Mucosa of rectum (tissue), 2 donors: ENCODE results near the gene DNAJC13.
A peak's percentile ranks its signal among the peaks of the same experiment; 100 is the strongest.

Experiments
- H3K27ac ChIP-seq, 2 donors: one replicate each; pipeline ENCODE4 v1.7.0; 2013; ENCODE audit warnings: inconsistent platforms in 2 of 2, low read depth in 2 of 2, low read length in 2 of 2
- H3K27me3 ChIP-seq, 2 donors: one replicate each; pipeline ENCODE4 v1.7.0; 2013; ENCODE audit warnings: low read length in 2 of 2; ENCODE audit not compliant: control insufficient read depth in 2 of 2, insufficient read depth in 2 of 2
- H3K36me3 ChIP-seq, 2 donors: one replicate each; pipeline ENCODE4 v1.7.0; 2013; ENCODE audit warnings: low read length in 2 of 2; ENCODE audit not compliant: control insufficient read depth in 2 of 2, insufficient read depth in 2 of 2
- H3K4me1 ChIP-seq, 2 donors: one replicate each; pipeline ENCODE4 v1.7.0; 2013; ENCODE audit warnings: low read length in 2 of 2, mild to moderate bottlenecking in 1 of 2; ENCODE audit not compliant: control insufficient read depth in 2 of 2, insufficient read depth in 2 of 2
- H3K4me3 ChIP-seq, 2 donors: one replicate each; pipeline ENCODE4 v1.7.0; 2013; ENCODE audit warnings: low read length in 2 of 2
- H3K9ac ChIP-seq, 2 donors: one replicate each; pipeline ENCODE4 v1.7.0; 2013; ENCODE audit warnings: low read length in 2 of 2, low read depth in 1 of 2, mild to moderate bottlenecking in 1 of 2
- H3K9me3 ChIP-seq, 2 donors: one replicate each; pipeline ENCODE4 v1.7.0; 2013; ENCODE audit warnings: low read length in 2 of 2; ENCODE audit not compliant: control insufficient read depth in 2 of 2
- donor health status: healthy.
- donor health status: Normal muscosa, but diverticular disease.

Gene DNAJC13

GRCh38 chr3:132404276-132404675, 13.0 kb upstream of the DNAJC13 start:
- Histone ChIP-seq H3K9ac (no peak overlapping the region), H3K27me3 (no peaks in the 10 kb centered on the region), H3K4me3 (no peak overlapping the region), H3K9me3 (no peaks in the 10 kb centered on the region), H3K27ac (no peak overlapping the region), H3K4me1 (peaks cover 0 to 5% of the 10 kb centered on the region in 2 donors), H3K36me3 (no peaks in the 10 kb centered on the region)

DNA sequence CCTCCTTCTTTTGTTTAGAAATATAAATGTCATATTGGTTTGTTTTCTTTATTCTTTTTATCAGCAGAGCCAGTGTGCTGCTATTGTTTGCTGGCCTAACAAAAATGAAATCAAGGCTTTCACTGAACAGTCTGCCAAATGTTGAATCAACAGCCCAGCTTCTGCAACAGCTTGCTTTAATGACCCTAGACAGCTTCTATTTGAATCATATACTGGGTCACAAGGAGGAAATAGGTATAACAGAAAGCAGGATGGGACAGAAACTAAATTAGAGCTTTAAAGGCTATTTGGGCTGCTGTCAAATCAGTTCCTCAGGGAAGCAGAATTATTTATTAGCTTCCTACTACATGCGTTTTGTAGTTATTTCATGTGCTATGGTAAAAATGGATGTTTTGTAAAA, 12.1 kb upstream of the DNAJC13 start:
- no peak overlapping the region for H3K9ac ChIP-seq
- H3K4me1 ChIP-seq = peaks cover 0 to 5% of the 10 kb centered on the region in 2 donors
- no peak overlapping the region for H3K27ac ChIP-seq
- H3K36me3 ChIP-seq = no peaks in the 10 kb centered on the region
- no peaks in the 10 kb centered on the region for H3K9me3 ChIP-seq
- no peaks in the 10 kb centered on the region for H3K27me3 ChIP-seq
- H3K4me3 ChIP-seq = no peak overlapping the region

GRCh38 chr3:132405609-132406299, 11.5 kb upstream of the DNAJC13 start:
- Histone ChIP-seq H3K36me3 (no peaks in the 10 kb centered on the region), H3K9me3 (no peaks in the 10 kb centered on the region), H3K27ac (no peak overlapping the region), H3K27me3 (no peaks in the 10 kb centered on the region), H3K9ac (no peak overlapping the region), H3K4me1 (peaks cover 0 to 5% of the 10 kb centered on the region in 2 donors), H3K4me3 (no peak overlapping the region)

- Histone ChIP-seq H3K9me3 (no peaks in the 10 kb centered on the region), H3K9ac (no peak overlapping the region), H3K27me3 (no peaks in the 10 kb centered on the region), H3K36me3 (no peaks in the 10 kb centered on the region), H3K4me1 (peaks cover 0 to 5% of the 10 kb centered on the region in 2 donors), H3K4me3 (no peak overlapping the region), H3K27ac (no peak overlapping the region)
These were observed 10.7 kb upstream of the DNAJC13 start for GRCh38 chr3:132406587-132406986.

GRCh38 chr3:132407025-132407424, 10.3 kb upstream of the DNAJC13 start:
- no peaks in the 10 kb centered on the region for H3K27me3 ChIP-seq
- peaks cover 0 to 5% of the 10 kb centered on the region in 2 donors for H3K4me1 ChIP-seq
- H3K9me3 ChIP-seq = no peaks in the 10 kb centered on the region
- no peaks in the 10 kb centered on the region for H3K36me3 ChIP-seq
- no peak overlapping the region for H3K27ac ChIP-seq
- H3K4me3 ChIP-seq = no peak overlapping the region
- H3K9ac ChIP-seq = no peak overlapping the region

GRCh38 chr3:132414841-132415240, 2.5 kb upstream of the DNAJC13 start:
- H3K9me3 ChIP-seq = no peaks in the 10 kb centered on the region
- no peaks in the 10 kb centered on the region for H3K36me3 ChIP-seq
- H3K4me3 ChIP-seq = no peak overlapping the region
- no peak overlapping the region for H3K9ac ChIP-seq
- H3K4me1 ChIP-seq = peaks cover 15 to 19% of the 10 kb centered on the region in 2 donors
- H3K27ac ChIP-seq = no peak overlapping the region
- H3K27me3 ChIP-seq = no peaks in the 10 kb centered on the region

DNA sequence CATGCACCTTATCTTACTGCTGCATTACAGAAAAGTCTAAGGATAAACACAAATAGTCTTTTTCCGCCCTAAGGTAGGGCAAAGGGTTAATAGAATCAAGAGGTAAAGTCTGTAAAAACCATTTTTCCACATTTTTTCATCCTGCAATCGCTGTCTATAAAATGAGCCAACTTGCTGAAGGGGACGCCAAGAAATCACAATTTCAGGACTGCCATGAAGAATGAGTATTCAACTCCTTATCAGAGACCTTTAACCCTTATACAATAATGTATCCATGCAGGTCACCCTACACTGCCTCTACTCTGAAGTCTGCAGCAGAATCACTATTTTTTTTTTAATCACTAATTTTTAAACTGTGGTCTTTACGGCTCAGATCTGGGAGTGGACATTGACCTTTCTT, 1.1 kb upstream of the DNAJC13 start:
- peak overlapping the region in 1 of 2 donors; percentile 96 for H3K27ac ChIP-seq
- peaks cover 17 to 26% of the 10 kb centered on the region in 2 donors for H3K4me1 ChIP-seq
- no peaks in the 10 kb centered on the region for H3K36me3 ChIP-seq
- H3K9me3 ChIP-seq = no peaks in the 10 kb centered on the region
- peak overlapping the region in 1 of 2 donors; percentile 98 for H3K4me3 ChIP-seq
- H3K9ac ChIP-seq = no peak overlapping the region
- H3K27me3 ChIP-seq = no peaks in the 10 kb centered on the region

- Histone ChIP-seq H3K27me3 (no peaks in the 10 kb centered on the region), H3K9me3 (no peaks in the 10 kb centered on the region), H3K4me1 (peaks cover 18 to 30% of the 10 kb centered on the region in 2 donors), H3K9ac (peak overlapping the region; percentile 85 to 98), H3K27ac (peak overlapping the region; percentile 92 to 96), H3K4me3 (peak overlapping the region; percentile 97 to 98), H3K36me3 (no peaks in the 10 kb centered on the region)
These were observed 551 bp downstream of the DNAJC13 start for GRCh38 chr3:132417695-132418411.

- no peaks in the 10 kb centered on the region for H3K36me3 ChIP-seq
- no peak overlapping the region for H3K9ac ChIP-seq
- H3K27ac ChIP-seq = no peak overlapping the region
- H3K27me3 ChIP-seq = no peaks in the 10 kb centered on the region
- H3K4me1 ChIP-seq = peaks cover 21 to 35% of the 10 kb centered on the region in 2 donors
- H3K4me3 ChIP-seq = peak overlapping the region; percentile 97 to 98
- no peaks in the 10 kb centered on the region for H3K9me3 ChIP-seq
These were observed 1.6 kb downstream of the DNAJC13 start for GRCh38 chr3:132418916-132419315.

DNA sequence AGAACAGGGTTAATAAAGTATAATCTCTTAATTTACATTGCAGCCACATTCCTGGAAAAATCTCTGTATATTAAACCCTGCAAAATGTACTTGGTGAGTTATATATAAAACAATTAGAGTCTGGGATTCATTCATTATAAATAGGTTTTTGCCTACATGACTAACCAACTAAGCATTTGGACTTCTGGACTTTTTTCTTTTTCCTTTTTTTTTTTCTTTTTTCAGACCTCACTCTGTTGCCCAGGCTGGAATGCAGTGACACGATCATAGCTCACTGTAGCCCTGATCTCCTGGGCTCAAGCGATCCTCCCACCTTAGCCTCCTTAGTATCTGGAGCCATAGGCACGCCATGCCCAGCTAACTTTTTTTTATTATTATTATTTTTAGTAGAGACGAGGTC, 4.5 kb downstream of the DNAJC13 start:
- Histone ChIP-seq H3K36me3 (no peaks in the 10 kb centered on the region), H3K9me3 (no peaks in the 10 kb centered on the region), H3K4me3 (no peak overlapping the region), H3K27me3 (no peaks in the 10 kb centered on the region), H3K27ac (no peak overlapping the region), H3K9ac (no peak overlapping the region), H3K4me1 (peaks cover 10 to 24% of the 10 kb centered on the region in 2 donors)
